ENCODE results near the gene HDGF. TPM values are rescaled to one million over a fixed set of nuclear protein-coding genes. Genes with fewer than 3 reads are reported as not detected.

Gene HDGF
- total RNA-seq, 1 donor from 2014 or later = 176 TPM

- no peak for DNase-seq (ENCODE audit: low spot score in 2 of 2, unreplicated experiment in 2 of 2)
- Mint-ChIP-seq H3K27me3 (ENCODE audit: low read depth) (no peaks in the 10 kb centered on the region), H3K9me3 (no peaks in the 10 kb centered on the region), H3K4me1 (peaks cover 9% of the 10 kb centered on the region), H3K36me3 (peaks cover 13% of the 10 kb centered on the region), H3K4me3 (no peak overlapping the region), H3K27ac (no peak overlapping the region)
- TF ChIP-seq CTCF (IDR thresholded peaks at IDR 0.05; ENCODE audit: unreplicated experiment) = no peak
These were observed 30.2 kb upstream of the HDGF start for GRCh38 chr1:156781585-156782186.

GRCh38 chr1:156777573-156777972 lies 26.1 kb upstream of the HDGF start:
- no peak for DNase-seq (ENCODE audit: low spot score in 2 of 2, unreplicated experiment in 2 of 2)
- TF ChIP-seq CTCF (IDR thresholded peaks at IDR 0.05; ENCODE audit: unreplicated experiment) = no peak
- Mint-ChIP-seq H3K4me3 (no peak overlapping the region), H3K36me3 (peaks cover 8% of the 10 kb centered on the region), H3K27ac (peak overlapping the region; percentile 49), H3K27me3 (ENCODE audit: low read depth) (no peaks in the 10 kb centered on the region), H3K4me1 (peaks cover 28% of the 10 kb centered on the region), H3K9me3 (no peaks in the 10 kb centered on the region)

- Mint-ChIP-seq H3K36me3 (peaks cover 7% of the 10 kb centered on the region), H3K9me3 (no peaks in the 10 kb centered on the region), H3K27me3 (ENCODE audit: low read depth) (no peaks in the 10 kb centered on the region), H3K4me1 (peaks cover 35% of the 10 kb centered on the region), H3K4me3 (no peak overlapping the region), H3K27ac (peak overlapping the region; percentile 49)
- no peak for TF ChIP-seq CTCF (IDR thresholded peaks at IDR 0.05; ENCODE audit: unreplicated experiment)
- DNase-seq (ENCODE audit: low spot score in 2 of 2, unreplicated experiment in 2 of 2) = no peak
These were observed 25.5 kb upstream of the HDGF start for GRCh38 chr1:156776942-156777341.

GRCh38 chr1:156775799-156776198 lies 24.3 kb upstream of the HDGF start:
- no peak for TF ChIP-seq CTCF (IDR thresholded peaks at IDR 0.05; ENCODE audit: unreplicated experiment)
- H3K27ac Mint-ChIP-seq = no peak overlapping the region
- DNase-seq (ENCODE audit: low spot score in 2 of 2, unreplicated experiment in 2 of 2) = no peak
- H3K27me3 Mint-ChIP-seq (ENCODE audit: low read depth) = no peaks in the 10 kb centered on the region
- H3K4me3 Mint-ChIP-seq = no peak overlapping the region
- H3K36me3 Mint-ChIP-seq = peaks cover 9% of the 10 kb centered on the region
- H3K4me1 Mint-ChIP-seq = peaks cover 41% of the 10 kb centered on the region
- no peaks in the 10 kb centered on the region for H3K9me3 Mint-ChIP-seq

- peak overlapping the region; percentile 85 for H3K27ac Mint-ChIP-seq
- H3K4me1 Mint-ChIP-seq = peaks cover 55% of the 10 kb centered on the region
- TF ChIP-seq CTCF (IDR thresholded peaks at IDR 0.05; ENCODE audit: unreplicated experiment) = no peak
- no peak overlapping the region for H3K4me3 Mint-ChIP-seq
- H3K9me3 Mint-ChIP-seq = no peaks in the 10 kb centered on the region
- H3K36me3 Mint-ChIP-seq = peaks cover 12% of the 10 kb centered on the region
- no peak for DNase-seq (ENCODE audit: low spot score in 2 of 2, unreplicated experiment in 2 of 2)
- H3K27me3 Mint-ChIP-seq (ENCODE audit: low read depth) = no peaks in the 10 kb centered on the region
These were observed 22.1 kb upstream of the HDGF start for GRCh38 chr1:156773607-156774006.
